Right lobe of liver (tissue), 6 donors: ENCODE measurements around the gene KCNMA1. TPM values are rescaled to one million over a fixed set of nuclear protein-coding genes. Genes with fewer than 3 reads are reported as not detected.

ENCODE experiments used
- ATAC-seq, 4 donors: fragments of 200-7000 bp; cut with Tn5 transposase; one replicate each; pipeline ENCODE4 v1.9.1; 2020; ENCODE audit warnings: mild to moderate bottlenecking in 4 of 4, moderate library complexity in 4 of 4
- DNase-seq, 3 donors: peaks; one replicate each; pipeline ENCODE4 v3.0.0-alpha.2; 2020
- H3K27ac ChIP-seq, 3 donors: fragments of 200-600 bp; one replicate each; pipeline ENCODE4 v1.8.0; 2022
- H3K27me3 ChIP-seq, 2 donors: fragments of 200-600 bp; one replicate each; pipeline ENCODE4 v1.8.0; 2022
- H3K36me3 ChIP-seq, 4 donors: fragments of 200-600 bp; sonication (generic) in 1 of 4; one replicate each; pipeline versions ENCODE4 v1.5.1 to v1.8.0; 2017 to 2022; ENCODE audit warnings: control low read depth in 1 of 4
- H3K4me1 ChIP-seq, 4 donors: fragments of 200-600 bp; sonication (generic) in 1 of 4; one replicate each; pipeline versions ENCODE4 v1.5.1 to v1.8.0; 2017 to 2022; ENCODE audit warnings: control low read depth in 1 of 4
- H3K4me3 ChIP-seq, 3 donors: fragments of 200-600 bp; one replicate each; pipeline ENCODE4 v1.8.0; 2022
- H3K9me3 ChIP-seq, 4 donors: fragments of 200-600 bp; sonication (generic) in 1 of 4; one replicate each; pipeline versions ENCODE4 v1.5.1 to v1.8.0; 2017 to 2022; ENCODE audit warnings: control low read depth in 1 of 4
- CTCF ChIP-seq, 4 donors: fragments of 200-600 bp in 3 of 4; fragments of 450-650 bp in 1 of 4; IDR thresholded peaks; one replicate each; pipeline versions ENCODE4 v1.5.1 to v1.8.0; 2016 to 2022; ENCODE audit warnings: antibody characterized with exemption in 4 of 4, mild to moderate bottlenecking in 2 of 4
- POLR2A ChIP-seq: fragments of 450-650 bp; IDR thresholded peaks from one replicate; pipeline ENCODE4 v1.6.1; 2017; ENCODE audit warnings: antibody characterized with exemption, mild to moderate bottlenecking
- WGBS: methylation state at CpG from one replicate; pipeline ENCODE4 v1.1.6; 2018; ENCODE audit warnings: low coverage, low lambda C conversion rate; ENCODE audit not compliant: insufficient coverage; ENCODE audit errors: missing lambda C conversion rate; 5-methylcytosine and 5-hydroxymethylcytosine counted together
- intact Hi-C, 2 donors: fragments of 100-400 bp; cut with DNase I; formaldehyde crosslinking; loops; one replicate each; pipeline versions ENCODE4 v1.11.2 to v1.14.1; 2022
- total RNA-seq, 6 experiments: library from RNA; depleted of rRNA in 2 of 6; stranded (reverse); fragments of >200 nt in 2 of 6; fragmentation: NEBNext Ultra II Directional in 3 of 6; extraction: Animal tissue kit (Norgen Biotek cat#: 25700) in 3 of 6; gene quantifications; one replicate each; pipeline versions ENCODE4 v1.1.0 to v1.2.4, GENCODE V29; 2016 to 2023
- donor health status: DM: no; HTN: yes; CAD: no.
- donor health status: DM: no; HTN: no; CAD: no.
- donor health status: DM: no; HTN: no; CAD: no.
- donor health status: DM: no; HTN: yes; CAD: no.
- donor health status: DM: no; HTN: yes; CAD: no.

KCNMA1 gene
- total RNA-seq, 6 experiments from 2014 or later: 5.7 to 48.0 (median 15.1) TPM

GRCh38 chr10:77193001-77193400 is 444.6 kb downstream of the KCNMA1 start:
- TF ChIP-seq POLR2A (no peak), CTCF (IDR thresholded peaks at IDR 0.05) (no peak)
- H3K27me3 ChIP-seq: no peaks in the 10 kb centered on the region
- peaks cover 0 to 19% (median 3%) of the 10 kb centered on the region in 4 donors for H3K4me1 ChIP-seq
- H3K27ac ChIP-seq: no peak overlapping the region
- H3K9me3 ChIP-seq: no peaks in the 10 kb centered on the region
- ATAC-seq (no peak), DNase-seq (no peak)
- no peak overlapping the region for H3K4me3 ChIP-seq
- H3K36me3 ChIP-seq: no peaks in the 10 kb centered on the region
- WGBS: 77% methylated on average over 2 of the region's 2 CpGs
- intact Hi-C loops: no loop called here

- 42% methylated on average over 3 of the region's 3 CpGs for WGBS
- Histone ChIP-seq H3K9me3 (no peaks in the 10 kb centered on the region), H3K36me3 (no peaks in the 10 kb centered on the region), H3K4me3 (no peak overlapping the region), H3K4me1 (peaks cover 0 to 19% (median 3%) of the 10 kb centered on the region in 4 donors), H3K27me3 (no peaks in the 10 kb centered on the region), H3K27ac (no peak overlapping the region)
- DNase-seq: no peak
- intact Hi-C loops: no loop called here
- no peak for ATAC-seq
- no peak for TF ChIP-seq CTCF (IDR thresholded peaks at IDR 0.05)
- no peak for TF ChIP-seq POLR2A
These were observed 445.2 kb downstream of the KCNMA1 start for GRCh38 chr10:77192402-77192801.

- DNase-seq (no peak), ATAC-seq (peak; percentile 80 to 90 (median 86))
- WGBS: 29% methylated on average over 5 of the region's 5 CpGs
- no peak overlapping the region for H3K27ac ChIP-seq
- H3K27me3 ChIP-seq: no peaks in the 10 kb centered on the region
- TF ChIP-seq POLR2A (no peak), CTCF (IDR thresholded peaks at IDR 0.05) (no peak)
- peaks cover 0 to 19% (median 3%) of the 10 kb centered on the region in 4 donors for H3K4me1 ChIP-seq
- H3K36me3 ChIP-seq: no peaks in the 10 kb centered on the region
- intact Hi-C loops: no loop called here
- H3K4me3 ChIP-seq: no peak overlapping the region
- H3K9me3 ChIP-seq: no peaks in the 10 kb centered on the region
These were observed 446.1 kb downstream of the KCNMA1 start for GRCh38 chr10:77191324-77192049.

GRCh38 chr10:77190291-77190690 is 447.3 kb downstream of the KCNMA1 start:
- DNase-seq: no peak
- Histone ChIP-seq H3K27me3 (no peaks in the 10 kb centered on the region), H3K27ac (no peak overlapping the region), H3K4me1 (peaks cover 0 to 19% (median 3%) of the 10 kb centered on the region in 4 donors), H3K4me3 (no peak overlapping the region), H3K36me3 (no peaks in the 10 kb centered on the region), H3K9me3 (no peaks in the 10 kb centered on the region)
- 70% methylated on average over 1 of the region's 1 CpG for WGBS
- TF ChIP-seq CTCF (IDR thresholded peaks at IDR 0.05) (no peak), POLR2A (no peak)
- no peak for ATAC-seq
- intact Hi-C loops: no loop called here
